CD4-positive, alpha-beta T cell treated with Interleukin-17A for 4 hours (primary cell): ENCODE measurements around the gene CHTF8.

ENCODE experiments used
- DNase-seq: peaks from one replicate; pipeline ENCODE4 v3.0.0-alpha.2; 2020; ENCODE audit warnings: mixed read lengths

Gene CHTF8

DNA sequence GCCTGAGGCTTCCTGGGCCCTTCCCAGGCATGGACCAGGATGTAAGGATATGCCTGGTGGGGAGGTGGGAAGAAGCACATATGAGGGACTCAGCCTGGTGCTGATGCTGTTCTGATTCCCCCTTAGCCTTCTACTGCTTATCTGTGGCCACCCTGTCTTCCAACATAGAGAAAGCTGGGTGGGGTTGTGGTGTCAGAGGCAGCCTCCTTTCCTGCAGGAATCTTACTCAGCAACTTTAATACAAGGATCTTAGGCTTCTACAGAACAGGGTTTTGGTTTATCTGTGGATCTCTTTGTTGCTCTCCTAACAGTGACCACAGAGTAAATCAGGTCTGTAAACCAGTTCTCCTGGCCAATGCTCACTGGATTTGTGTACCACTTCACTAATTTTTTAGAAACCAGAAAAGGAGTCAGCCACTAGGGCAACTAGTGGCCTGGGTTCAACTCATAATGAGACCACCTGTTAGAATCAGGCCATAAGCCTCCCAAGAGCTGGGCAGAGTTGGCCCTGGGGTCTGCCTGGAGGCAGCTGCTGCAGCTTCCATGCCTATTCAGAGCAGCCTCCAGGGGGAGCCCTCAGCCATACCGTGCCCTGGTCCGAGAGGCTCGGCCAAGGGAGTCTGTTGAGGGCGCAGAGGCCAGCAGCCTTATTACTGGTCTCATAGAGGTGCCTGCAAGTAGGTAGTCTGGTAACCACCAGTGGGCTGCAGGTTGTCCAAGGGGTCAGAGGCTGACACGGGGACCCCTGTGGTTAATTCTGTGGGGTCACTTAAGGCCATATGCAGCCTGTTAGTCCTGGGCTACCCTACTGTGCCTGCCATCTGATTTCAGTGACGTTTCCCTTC is 19.9 kb downstream of the CHTF8 start:
- peak; percentile 57 for DNase-seq

DNA sequence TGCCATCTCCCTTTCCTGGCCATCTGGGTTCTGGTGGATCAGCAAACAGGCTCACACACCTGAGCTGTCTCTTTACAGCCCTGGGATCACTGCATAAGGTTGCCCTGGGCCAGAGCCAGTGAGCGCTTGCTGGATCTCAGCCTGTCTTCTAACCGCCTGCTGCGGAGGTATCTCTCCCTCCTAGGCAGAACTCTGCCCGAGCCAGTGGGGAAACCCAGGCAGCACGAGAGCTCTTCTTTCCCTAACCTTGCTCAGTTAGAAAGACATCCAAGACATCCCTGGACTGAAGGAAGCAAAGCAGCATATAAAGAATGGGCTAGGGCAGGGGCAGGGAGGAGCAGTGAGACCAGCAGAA is 20.5 kb downstream of the CHTF8 start:
- no peak for DNase-seq

DNA sequence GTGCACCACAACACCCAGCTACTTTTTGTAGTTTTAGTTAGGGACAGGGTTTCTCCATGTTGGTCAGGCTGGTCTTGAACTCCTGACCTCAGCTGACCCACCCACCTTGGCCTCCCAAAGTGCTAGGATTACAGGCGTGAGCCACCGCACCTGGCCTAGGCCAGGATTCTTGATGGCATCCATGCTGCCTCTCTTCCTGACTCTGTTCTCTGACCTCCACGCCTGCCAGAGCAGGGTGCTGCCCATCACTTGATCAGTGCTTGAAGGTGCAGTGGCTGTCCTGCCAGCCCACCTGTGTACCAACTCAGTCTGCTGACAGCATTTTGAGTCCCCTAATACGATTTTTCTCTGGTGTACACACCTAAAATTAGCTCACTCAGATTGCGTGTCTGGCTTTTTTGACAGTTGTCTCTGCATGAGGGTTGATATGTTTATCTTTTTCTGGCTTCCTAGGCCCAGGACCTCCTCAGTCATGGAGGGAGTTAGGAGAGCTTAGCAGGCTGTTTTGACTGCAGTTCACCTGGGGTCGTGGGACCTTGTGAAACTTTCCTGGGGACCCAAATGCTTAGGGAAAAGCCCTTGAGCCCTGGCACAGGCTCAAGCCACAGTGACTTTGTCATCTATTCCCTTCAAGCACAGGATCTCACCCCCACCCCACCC is 21.0 kb downstream of the CHTF8 start:
- DNase-seq, result no peak

DNA sequence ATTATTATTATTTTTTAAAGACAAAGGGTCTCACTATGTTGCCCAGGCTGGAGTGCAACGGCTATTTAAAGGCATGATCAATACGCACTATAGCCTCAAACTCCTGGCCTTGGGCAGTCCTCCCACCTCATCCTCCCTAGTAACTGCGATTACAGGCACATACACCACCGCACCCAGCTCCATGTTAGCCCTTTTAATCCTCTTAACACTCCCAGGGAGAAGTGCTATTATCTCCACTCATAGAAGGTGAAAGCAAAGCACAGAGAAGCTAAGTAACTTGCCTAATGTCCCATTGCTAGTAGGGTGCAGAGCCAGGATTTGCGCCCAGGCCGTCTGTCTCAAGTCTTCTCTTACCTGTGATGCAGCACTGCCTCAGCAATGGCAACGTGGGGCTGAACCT is 22.0 kb downstream of the CHTF8 start:
- no peak for DNase-seq

DNA sequence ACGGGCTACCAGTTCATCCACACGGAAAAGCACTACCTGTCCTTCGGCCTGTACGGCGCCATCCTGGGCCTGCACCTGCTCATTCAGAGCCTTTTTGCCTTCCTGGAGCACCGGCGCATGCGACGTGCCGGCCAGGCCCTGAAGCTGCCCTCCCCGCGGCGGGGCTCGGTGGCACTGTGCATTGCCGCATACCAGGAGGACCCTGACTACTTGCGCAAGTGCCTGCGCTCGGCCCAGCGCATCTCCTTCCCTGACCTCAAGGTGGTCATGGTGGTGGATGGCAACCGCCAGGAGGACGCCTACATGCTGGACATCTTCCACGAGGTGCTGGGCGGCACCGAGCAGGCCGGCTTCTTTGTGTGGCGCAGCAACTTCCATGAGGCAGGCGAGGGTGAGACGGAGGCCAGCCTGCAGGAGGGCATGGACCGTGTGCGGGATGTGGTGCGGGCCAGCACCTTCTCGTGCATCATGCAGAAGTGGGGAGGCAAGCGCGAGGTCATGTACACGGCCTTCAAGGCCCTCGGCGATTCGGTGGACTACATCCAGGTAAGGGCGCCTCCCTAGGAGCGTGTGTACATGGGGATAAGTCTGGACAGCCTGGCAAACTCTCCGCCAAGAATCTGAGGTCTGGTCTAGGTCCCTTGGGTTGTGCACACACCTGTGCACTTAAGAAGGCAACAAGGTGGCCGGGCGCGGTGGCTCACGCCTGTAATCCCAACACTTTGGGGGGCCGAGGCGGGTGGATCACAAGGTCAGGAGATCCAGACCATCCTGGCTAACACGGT is 22.7 kb downstream of the CHTF8 start:
- no peak for DNase-seq

DNA sequence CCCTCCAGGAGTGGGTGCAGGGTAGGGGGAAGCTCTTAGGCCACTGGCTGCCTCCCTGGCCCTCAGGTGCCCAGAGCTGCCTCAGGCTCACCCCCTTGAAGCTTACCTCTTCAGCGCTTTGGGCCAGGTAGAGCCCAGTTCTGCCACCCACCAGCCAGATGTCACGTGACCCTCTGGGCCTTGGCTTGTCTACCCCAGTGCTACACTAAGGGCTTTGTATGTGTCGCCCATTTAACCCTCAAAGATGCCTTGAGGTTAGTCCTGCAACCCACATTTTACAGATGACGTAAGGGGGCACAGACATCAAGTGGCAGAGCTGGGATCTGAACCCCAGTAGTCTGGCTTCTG is 23.5 kb downstream of the CHTF8 start:
- no peak for DNase-seq

DNA sequence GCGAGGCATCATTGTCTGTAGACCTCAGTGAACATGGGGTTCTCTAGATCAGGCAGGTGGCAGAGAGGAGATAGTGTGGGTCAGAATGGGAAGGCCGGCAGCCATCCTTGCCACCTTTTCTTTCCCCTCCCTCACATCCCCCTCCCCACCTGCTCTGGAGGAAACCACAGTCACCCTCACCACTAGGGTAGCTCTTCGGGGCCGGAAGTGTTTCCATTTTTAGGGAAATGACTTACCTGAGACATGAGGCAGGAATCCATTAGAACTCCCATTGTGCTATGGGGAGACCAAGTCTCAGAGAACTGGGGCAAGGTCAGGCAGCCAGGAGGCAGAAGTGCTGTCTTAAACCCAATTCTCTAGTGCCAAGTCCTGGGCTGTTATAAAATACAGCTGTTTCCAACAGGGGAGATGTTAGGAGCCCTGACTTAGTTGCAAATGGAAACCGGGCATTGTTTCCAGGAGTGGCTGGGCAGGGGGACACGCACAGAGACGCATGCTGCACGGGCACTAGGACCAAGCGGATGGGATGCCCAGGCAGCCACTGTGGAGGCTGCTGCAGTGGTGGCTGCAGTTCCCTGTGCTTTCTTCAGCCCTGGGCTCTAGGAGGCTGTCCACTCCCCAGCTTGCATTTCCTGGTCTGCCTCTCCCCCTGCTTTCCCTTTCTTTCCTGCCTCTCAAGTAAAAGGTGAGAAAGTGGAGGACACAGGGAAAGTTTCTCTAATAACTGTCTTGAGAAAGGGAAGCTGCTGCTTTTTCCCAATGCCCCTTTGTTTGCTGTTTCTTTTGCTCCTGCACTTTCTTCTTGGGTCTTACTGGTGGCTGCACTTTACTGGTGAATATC is 24.1 kb downstream of the CHTF8 start:
- DNase-seq, result no peak

DNA sequence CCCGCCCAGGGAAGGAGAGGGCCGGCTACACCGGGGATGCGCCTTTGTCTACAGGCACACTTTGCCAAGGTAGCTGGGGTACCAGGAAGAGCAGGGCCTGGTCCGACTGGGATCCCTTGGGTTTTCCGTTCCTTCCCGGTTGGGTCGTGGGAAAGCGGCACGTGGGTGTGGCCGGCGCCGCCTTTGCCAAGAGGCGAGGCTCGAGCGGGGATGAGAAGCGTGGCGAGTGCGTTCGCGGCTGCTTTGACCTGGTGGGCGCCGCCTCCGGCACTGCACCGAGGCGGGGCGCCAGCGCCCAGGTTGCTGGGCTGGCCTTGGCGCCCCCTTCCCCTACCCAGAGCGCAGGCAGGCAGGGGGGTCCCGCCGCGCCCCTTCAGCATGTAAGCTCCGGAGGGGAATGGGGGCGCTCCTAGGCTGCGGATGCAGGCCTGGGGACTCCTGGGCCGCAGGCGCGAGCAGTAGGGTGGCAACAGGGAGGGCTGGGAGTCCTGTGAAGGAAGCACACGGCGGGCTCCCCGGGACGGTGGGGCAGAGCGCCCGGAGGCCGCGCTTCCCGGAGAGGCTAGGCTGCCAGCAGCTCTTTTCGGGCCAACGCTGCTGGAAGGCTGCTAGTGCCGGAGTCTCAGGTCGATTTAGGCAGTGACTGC is 24.9 kb downstream of the CHTF8 start:
- no peak for DNase-seq

DNA sequence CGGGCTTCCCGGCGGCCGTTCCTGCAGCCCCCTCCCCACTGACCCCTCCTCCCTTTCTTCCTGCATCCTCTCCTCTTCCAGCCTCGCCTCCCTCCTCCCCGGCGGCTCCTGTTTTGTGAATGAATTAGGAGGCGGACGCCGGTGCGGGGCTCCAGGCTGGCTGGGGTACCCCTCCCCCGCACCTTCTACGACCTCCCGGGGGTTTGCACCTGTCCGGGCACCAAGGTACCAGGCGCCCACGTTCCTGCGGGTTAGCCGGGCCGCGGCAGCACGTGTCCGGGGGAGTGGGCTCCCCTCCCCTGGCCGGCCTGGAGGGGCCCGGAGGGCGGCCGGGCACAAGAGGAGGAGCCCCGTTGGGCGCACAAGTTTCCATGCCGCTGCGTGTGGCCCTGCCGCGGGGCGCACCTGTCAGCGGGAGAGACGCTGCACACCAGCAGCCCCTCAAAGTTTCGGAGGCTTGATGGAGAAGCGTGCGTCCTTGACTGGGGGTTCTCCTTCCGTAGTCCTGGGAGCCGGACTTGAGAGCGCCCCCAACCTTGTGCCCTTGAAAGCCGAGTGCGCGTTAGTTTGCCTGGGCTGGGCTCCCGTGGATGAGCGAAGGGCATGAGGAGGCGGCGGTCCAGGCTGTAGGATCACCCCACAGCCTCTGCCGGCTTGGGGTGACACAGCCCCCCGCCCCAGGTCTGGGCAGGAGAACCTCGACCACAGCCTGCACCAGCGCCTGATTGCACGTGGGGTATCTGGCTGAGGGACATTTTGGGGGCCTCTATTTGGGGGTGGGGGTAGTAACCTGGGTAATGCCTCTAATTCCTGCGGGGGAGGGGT is 25.7 kb downstream of the CHTF8 start:
- no peak for DNase-seq

DNA sequence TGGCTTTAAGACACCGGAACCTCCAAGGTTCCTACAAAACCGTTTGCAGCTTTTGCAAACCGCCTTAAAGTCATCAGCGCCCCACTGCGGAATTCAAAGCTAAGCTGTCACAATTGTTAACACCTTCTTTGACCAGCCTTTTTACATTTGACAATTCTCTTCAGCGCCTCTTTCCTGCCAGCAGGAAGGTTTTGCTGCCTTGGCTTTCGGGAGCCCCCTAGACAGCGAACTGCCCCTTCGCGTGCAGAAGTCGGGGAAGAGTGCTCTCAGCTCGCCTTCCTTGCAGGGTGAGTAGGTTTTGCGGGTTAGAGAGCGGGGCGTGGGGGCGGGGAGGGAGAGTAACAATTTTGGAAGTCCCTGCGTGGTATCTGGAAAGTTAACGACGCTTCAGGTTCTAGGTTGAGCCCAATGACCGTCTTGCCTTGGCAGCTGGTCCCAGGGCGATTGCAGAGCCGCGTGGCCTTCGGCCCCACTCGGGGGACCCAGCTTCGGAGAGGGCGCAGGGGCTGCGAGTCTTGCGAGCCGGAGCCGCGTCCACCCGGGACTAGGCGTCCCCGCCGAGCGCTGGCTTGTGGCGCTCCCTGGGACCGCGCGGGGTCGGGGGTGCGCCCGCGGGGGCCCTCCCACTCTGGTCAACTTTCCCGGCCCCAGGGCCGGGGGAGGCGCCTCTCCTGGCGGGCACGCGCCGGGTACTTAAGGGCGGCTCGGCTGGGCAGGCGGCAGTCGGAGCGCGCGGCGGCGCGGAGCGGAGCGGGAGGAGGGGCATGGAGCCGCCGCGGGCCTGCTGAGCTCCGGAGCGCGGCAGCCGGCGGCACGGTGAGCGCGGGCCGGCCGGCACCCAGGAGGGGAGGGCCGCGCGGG is 26.7 kb downstream of the CHTF8 start, which contains the start of gene HAS3:
Gene HAS3, plus strand, starts transcription at position 153 of the 861 bp plus-strand sequence. CDS start 3,743 bp downstream, outside the sequence.
- DNase-seq, result peak; percentile 24

DNA sequence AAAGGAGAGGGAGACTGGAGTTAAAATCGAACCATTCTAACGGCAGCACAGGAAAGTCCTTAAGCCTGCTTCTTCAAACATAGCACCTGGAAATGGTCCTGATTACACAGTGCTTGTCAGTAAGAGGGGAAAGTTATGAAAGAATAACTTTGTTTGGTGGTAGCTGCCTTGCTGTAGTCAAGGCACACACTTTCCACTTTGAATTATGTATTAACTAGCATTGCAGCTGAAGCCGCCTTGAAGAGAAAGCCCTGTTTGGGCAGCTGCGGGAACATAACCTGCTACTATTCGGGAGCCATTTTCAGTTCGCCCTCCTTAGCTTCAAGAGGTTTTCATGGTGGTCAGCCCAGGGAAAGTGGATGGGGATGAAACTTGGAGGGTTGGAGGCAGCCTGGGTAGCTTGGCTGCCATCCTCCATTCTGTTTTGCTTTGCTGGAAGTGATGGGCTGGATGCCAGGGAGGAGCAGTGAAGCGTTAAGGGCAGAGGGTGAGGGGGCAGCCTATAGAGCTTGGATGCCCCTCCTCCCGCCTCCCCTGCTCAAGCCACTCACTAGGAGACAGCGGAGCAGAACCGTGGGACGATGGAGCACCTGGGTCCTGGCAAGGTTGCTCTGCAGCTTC is 32.2 kb downstream of the CHTF8 start:
- DNase-seq, result no peak

DNA sequence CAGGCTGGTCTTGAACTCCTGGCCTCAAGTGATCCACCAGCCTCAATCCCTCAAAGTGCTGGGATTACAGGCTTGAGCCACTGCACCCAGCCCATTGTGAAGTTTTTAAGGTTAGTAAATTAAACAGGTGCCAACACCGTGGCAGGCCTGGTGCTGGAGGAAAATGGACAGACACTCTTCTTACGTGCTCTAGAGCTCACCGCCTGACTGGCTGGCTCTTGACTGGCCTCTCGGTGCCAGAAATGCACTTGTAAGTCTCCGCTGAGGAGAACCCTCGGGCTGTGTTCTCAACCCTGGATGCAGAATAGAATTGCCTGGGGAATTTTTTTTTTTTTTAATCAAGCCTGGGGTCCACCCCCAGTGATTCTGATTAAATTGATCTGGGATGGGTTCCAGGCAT is 37.2 kb downstream of the CHTF8 start:
- DNase-seq, result no peak

DNA sequence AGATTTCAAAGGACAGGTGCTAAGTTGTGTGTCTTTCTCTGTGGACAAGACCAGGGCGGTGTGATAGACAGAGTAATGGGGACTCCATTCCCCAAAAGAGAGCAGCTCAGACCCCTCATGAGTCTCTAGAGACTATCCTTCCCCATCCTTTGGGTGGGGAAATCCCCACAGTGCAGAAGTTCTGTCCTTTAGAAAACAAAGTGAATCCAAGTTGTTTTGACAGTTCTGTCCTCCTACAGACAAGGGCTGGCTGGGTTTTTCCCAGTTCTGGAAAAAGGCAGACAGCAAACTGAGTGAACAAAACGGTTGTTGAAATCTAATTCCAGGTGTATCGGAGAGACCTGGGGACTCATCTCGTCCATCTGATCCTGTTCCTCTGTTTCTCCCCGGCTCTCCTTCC is 37.9 kb downstream of the CHTF8 start:
- DNase-seq, result no peak

DNA sequence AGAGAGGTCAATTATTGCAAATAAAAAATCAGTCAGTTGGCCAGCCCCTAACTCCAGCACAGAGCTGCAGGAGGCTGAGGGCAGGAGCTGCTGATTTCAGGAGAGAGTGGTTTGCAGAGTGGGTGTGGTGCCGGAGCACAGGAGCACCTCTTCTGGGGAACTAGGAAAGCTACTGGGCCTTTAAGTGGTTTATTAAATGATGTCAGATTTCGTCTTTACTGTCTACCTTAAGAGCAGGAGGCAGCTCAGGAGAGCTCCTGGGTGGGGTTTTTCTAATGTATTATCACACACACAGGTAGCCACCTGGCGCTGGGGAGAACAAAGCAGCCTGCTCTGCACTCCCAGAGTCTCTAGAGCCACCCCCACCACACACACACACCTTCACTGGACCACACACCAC is 38.4 kb downstream of the CHTF8 start:
- no peak for DNase-seq

DNA sequence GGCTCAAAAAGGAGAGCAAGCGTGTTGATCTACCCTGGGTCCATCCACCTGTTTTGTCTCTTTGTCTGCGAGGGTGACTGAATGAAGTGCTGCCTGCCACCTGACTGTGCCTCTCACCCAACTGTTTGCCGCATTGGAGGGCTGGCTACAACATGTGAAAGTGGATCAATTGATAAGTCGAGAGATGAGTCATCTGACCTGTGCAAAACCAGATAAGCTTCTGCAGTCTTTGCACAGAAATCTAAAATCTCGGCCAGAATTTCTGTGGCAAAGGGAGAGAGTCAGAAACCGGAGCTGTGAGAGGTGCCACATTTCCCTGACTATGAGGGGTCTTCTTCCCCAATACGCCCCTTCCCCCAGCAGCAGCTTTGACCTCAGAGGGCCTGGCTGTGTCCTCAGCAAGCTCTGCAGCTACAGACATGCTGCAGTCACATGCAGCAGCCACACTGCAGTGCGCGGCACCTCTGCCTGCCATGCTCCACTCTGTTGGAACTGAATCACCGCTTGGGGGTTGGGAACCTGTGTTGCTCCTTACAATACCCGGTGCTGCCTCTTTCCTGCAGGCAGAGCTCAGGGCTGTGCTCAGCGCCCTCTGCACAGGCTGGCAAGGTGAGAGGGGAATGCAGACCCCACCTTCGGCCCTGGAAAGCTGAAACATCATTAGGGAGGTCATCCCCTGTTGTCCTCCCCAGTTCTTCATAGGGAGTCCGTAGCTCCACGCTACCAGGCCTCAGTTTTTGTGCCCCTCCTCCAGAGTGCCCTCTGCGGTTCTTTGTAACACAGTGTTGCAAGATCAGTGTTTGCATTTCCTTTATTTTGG is 43.1 kb downstream of the CHTF8 start:
- peak; percentile 15 for DNase-seq

DNA sequence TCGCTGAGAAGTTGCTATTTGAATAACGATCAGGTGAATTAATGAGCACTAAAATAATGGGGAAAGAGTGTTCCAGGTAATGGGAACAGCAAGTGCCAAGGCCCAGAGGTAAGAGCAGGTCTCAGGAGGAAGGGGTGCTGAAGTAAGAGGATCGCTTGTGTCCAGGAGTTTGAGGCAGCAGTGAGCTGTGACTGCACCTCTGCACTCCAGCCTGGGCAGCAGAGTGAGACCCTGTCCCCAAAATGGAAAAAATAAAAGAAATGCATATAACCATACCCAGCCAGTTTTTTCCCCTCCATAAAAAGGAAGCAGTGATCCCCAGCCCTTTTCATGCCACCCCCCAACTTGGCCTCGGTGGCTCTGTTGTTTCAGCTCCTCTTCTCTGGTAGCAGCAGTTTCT is 43.7 kb downstream of the CHTF8 start:
- DNase-seq, result no peak

DNA sequence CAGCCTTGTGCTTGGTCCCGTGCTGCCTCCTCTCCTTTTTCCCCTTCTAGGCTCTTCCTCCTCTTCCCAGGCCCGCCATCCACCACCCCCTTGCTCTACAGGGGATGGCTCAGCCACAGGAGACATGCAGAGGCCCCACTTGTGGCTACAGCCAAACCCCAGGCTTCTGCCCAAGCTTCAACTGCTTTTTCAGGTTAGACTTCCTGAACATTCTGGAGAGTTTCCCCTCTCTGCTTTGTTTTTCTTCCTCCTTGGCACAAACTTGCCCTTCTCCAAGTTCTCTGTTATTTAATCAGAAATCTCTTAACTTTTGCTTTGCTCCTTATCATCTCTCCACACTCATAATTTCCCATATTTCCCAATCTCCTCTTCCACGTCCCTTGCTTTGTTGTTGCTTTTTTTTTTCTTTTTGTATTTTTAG is 45.2 kb downstream of the CHTF8 start:
- DNase-seq, result no peak

DNA sequence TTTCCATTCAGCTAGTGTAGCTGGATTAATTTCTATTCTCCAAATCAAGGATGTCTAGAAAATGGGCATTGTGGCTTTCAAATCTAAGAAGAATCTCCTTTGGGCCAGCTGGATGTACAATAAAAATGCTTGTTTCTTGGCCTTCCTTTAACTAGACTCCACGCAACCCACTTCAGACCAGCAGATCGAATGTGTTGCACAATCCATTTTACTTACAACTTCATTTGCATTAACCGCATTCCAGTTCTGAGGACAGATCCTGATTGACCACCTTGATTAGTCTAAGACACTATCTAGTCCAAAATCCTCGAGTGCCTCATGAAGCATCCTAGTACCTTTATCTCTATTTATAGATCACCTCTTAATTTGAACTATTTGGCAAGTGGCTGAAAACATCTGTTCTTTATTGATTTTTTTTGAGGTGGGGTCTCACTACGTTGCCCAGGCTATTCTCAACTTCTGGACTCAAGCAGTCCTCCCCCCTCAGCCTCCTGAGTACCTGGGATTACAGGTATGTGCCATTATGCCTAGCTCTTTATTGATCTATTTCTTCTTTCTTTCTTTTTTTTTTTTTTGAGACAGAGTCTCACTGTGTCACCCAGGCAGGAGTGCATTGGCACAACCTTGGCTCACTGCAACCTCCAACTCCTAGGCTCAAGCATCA is 47.2 kb downstream of the CHTF8 start:
- no peak for DNase-seq
